Fibroblast of lung (primary cell): ENCODE data around the gene MYO1F. TPM values are rescaled to one million over a fixed set of nuclear protein-coding genes. Genes with fewer than 3 reads are reported as not detected.

Experiments
- DNase-seq, 2 donors: peaks; one replicate each; pipeline versions ENCODE4 v3.0.0 to v3.0.0-alpha.2; 2010; ENCODE audit warnings: low read depth in 2 of 2
- H2AFZ ChIP-seq: 2 replicates; pipeline ENCODE4 v1.5.1; 2012; ENCODE audit warnings: low read length, control low read depth, inconsistent platforms
- H3K27ac ChIP-seq: 2 replicates; pipeline ENCODE4 v1.5.1; 2011; ENCODE audit warnings: low read length, control low read depth; ENCODE audit not compliant: insufficient read depth
- H3K27me3 ChIP-seq: 2 replicates; pipeline ENCODE4 v1.5.1; 2011; ENCODE audit warnings: mild to moderate bottlenecking, low read length; ENCODE audit not compliant: control insufficient read depth, insufficient read depth
- H3K36me3 ChIP-seq: 2 replicates; pipeline ENCODE4 v1.5.1; 2011; ENCODE audit warnings: low read length; ENCODE audit not compliant: control insufficient read depth, insufficient read depth
- H3K4me1 ChIP-seq: 2 replicates; pipeline ENCODE4 v1.5.1; 2011; ENCODE audit warnings: low read length; ENCODE audit not compliant: control insufficient read depth, insufficient read depth; ENCODE audit errors: extremely low read depth
- H3K4me2 ChIP-seq: 2 replicates; pipeline ENCODE4 v1.5.1; 2011; ENCODE audit warnings: low read length, control low read depth; ENCODE audit not compliant: insufficient read depth; ENCODE audit errors: extremely low read depth
- H3K4me3 ChIP-seq, 4 experiments: fragments of 200-600 bp in 1 of 4; sonication (generic) in 1 of 4; replicated peaks in 1 of 4; 2 replicates each; pipeline ENCODE4 v1.5.1; 2011 to 2016; ENCODE audit warnings: low read length in 4 of 4, low read depth in 3 of 4, mild to moderate bottlenecking in 3 of 4, control low read depth in 2 of 4, inconsistent platforms in 1 of 4, mixed read lengths in 1 of 4; ENCODE audit not compliant: insufficient read depth in 1 of 4; ENCODE audit errors: control extremely low read depth in 1 of 4
- H3K79me2 ChIP-seq: 2 replicates; pipeline ENCODE4 v1.5.1; 2012; ENCODE audit warnings: mild to moderate bottlenecking, low read length, inconsistent platforms; ENCODE audit not compliant: control insufficient read depth, insufficient read depth
- H3K9ac ChIP-seq: 2 replicates; pipeline ENCODE4 v1.5.1; 2011; ENCODE audit warnings: mild to moderate bottlenecking, low read length, control low read depth; ENCODE audit not compliant: insufficient read depth
- H3K9me3 ChIP-seq: 2 replicates; pipeline ENCODE4 v1.5.1; 2012; ENCODE audit warnings: low read depth, low read length; ENCODE audit not compliant: control insufficient read depth, insufficient read depth
- H4K20me1 ChIP-seq: 2 replicates; pipeline ENCODE4 v1.5.1; 2011; ENCODE audit warnings: low read length; ENCODE audit not compliant: control insufficient read depth, insufficient read depth; ENCODE audit errors: extremely low read depth
- CTCF ChIP-seq, 2 donors: IDR thresholded peaks in 1 of 2; conservative IDR thresholded peaks in 1 of 2; 1 replicate in 1 of 2; 2 replicates in 1 of 2; pipeline ENCODE4 v1.5.1; 2011 to 2012; ENCODE audit warnings: low read length in 2 of 2, control low read depth in 1 of 2, inconsistent platforms in 1 of 2, low read depth in 1 of 2, mild to moderate bottlenecking in 1 of 2
- EZH2 ChIP-seq: IDR thresholded peaks from 2 replicates; pipeline ENCODE4 v1.5.1; 2012; ENCODE audit warnings: low read length, control low read depth, mild to moderate bottlenecking; ENCODE audit errors: missing control alignments
- polyA plus RNA-seq, 2 donors: library from polyadenylated mRNA; depleted of rRNA in 1 of 2; stranded (reverse) in 1 of 2; unstranded in 1 of 2; fragments of >200 nt; gene quantifications; 2 replicates each; pipeline ENCODE4 v1.2.1, GENCODE V29; 2011 to 2012; ENCODE audit warnings: missing spikeins in 1 of 2
- total RNA-seq: library from RNA; depleted of rRNA; stranded (reverse); fragments of >200 nt; gene quantifications from 2 replicates; pipeline ENCODE4 v1.2.1, GENCODE V29; 2014

MYO1F gene
- total and polyA plus RNA-seq, 2 donors (not counting 1 experiment from before 2014, with no cell fraction given), result 0.08 to 0.17 TPM

DNA sequence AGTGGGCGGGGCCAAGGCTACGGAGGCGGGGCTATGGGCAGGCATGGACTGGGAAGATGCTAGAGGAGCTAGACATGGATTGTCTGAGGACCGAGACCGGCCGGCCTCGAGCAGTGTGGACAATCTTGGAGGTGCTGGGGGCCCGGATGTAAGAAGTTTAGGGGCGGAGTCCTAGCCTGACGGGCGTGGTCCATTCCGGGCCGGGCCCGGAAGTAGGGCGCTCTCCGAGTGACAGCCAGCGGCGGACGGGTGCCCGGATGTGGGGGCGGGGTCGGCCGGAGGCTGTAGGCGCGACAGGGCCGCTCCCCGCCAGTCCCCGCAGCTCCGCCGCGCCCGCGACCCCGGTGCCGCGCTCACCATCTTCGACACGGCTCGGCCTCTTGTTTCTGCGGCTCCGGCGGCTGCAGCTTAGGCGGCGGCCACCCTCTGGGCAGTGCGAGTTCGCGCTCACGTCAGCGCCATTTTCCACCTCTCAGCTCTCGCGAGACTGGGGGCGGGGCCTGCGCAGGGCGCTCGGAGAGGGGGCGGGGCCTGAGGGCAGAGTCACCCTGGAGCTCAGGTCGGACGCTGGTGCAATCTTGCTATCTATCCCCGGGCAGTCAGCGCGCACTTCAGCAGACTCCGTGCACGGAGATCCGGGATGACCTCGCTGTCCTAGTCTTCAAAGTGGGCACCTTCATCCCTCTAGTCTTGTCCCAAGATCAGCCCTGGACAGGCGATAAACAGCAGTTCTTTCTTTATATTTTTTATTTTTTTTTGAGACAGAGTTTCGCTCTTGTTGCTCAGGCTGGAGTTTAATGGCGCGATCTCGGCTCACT, 63.3 kb downstream of the MYO1F start, which contains the start of gene ZNF414:
TSS of gene ZNF414 (minus strand) at position 481 of the 818 bp plus-strand sequence. CDS start at position 360, 121 bp downstream.
- TF ChIP-seq EZH2 (no peak), CTCF (conservative IDR thresholded peaks at IDR 0.05 in 1 of 2, IDR thresholded peaks at IDR 0.05 in 1 of 2; ENCODE audit: low read depth in 1 of 2, low read length in 2 of 2) (no peak)
- Histone ChIP-seq H3K9ac (peak within 1 kb of the TSS; percentile 100), H3K27ac (peak within 1 kb of the TSS; percentile 96), H3K4me2 (peak within 1 kb of the TSS; percentile 92), H2AFZ (peak within 1 kb of the TSS; percentile 89), H3K4me3 (peak within 1 kb of the TSS; percentile 47 to 76 (median 64)), H3K9me3 (no peaks in the 10 kb centered on the region), H3K36me3 (peaks cover 3% of the 10 kb centered on the region), H3K4me1 (peaks cover 10% of the 10 kb centered on the region), H3K79me2 (no peaks in the 10 kb centered on the region), H3K27me3 (no peaks in the 10 kb centered on the region), H4K20me1 (no peaks in the 10 kb centered on the region)
- DNase-seq, result peak; percentile 95

- Histone ChIP-seq H3K4me1 (peaks cover 10% of the 10 kb centered on the region), H3K9ac (peak overlapping the region; percentile 100), H3K79me2 (no peaks in the 10 kb centered on the region), H3K36me3 (peaks cover 3% of the 10 kb centered on the region), H3K9me3 (no peaks in the 10 kb centered on the region), H3K4me2 (peak overlapping the region; percentile 53), H3K4me3 (peak overlapping the region; percentile 47 to 69 (median 59)), H3K27me3 (no peaks in the 10 kb centered on the region), H4K20me1 (no peaks in the 10 kb centered on the region), H3K27ac (peak overlapping the region; percentile 96), H2AFZ (no peak overlapping the region)
- TF ChIP-seq EZH2 (no peak), CTCF (conservative IDR thresholded peaks at IDR 0.05 in 1 of 2, IDR thresholded peaks at IDR 0.05 in 1 of 2; ENCODE audit: low read depth in 1 of 2, low read length in 2 of 2) (no peak)
- no peak for DNase-seq
Measured at GRCh38 chr19:8513036-8513686, 64.1 kb downstream of the MYO1F start.
